ENCODE data around the gene ERBB4.
"Not testable (repeated sequence)": the region's sequence is repeated elsewhere in the genome, so short reads cannot be mapped to it uniquely, and the experiment has no call there.

Gene ERBB4

DNA sequence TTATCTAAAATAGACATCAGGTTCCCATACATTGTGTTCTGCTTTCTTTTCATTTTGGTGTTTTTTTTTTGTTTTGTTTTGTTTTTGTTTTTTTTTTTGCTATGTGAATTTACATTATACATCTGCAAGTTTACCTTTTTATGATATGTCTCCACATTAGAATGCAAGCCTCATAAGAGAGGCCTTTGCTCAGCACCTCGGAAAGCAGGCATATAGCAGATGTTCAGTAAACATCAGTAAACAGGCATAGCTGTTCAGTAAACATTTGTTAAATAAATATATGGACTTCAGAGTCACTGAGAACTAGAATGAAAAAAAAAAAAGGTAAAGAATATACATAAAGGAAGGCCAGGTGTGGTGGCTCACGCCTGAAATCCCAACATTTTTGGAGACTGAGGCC, 405.3 kb downstream of the ERBB4 start:
- DNase-seq = no peak

DNA sequence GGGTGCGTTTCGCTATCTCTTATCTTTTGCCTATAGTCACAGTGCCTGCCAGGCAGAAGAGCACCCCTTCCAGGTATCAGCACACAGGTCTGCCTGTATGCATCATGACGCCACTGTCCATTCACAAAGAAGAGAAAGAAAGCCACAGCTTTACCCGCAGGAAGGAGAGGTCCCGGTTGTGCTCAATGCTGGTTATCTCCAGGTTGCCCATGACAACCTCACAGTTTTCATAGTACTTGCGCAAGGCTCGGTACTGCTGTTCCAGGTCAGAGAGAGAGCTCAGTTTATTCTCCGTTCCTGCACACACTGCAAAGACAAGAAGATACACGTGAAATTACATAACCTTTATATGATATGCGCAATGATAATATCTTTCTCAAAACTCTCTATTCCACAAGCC, 414.0 kb downstream of the ERBB4 start:
- no peak for DNase-seq

DNA sequence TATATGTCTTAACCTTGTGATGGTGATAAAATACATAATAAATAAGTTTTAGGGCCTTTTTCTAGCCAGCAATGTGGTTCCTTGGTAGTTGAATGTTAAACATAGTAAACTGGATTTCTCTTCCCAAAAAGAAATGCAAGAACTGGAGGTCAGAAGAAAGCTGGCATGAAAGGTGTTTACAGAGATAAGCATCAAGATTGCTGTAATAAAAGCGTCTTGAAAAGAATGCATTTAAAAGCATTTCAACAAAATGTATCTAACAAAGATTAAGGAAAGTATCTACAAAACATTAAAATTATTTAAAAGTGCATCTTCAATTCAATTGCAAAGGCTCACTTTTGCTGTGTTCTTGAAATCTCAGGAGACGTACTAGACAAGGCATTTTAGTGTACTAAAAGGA, 419.0 kb downstream of the ERBB4 start:
- DNase-seq = no peak

DNA sequence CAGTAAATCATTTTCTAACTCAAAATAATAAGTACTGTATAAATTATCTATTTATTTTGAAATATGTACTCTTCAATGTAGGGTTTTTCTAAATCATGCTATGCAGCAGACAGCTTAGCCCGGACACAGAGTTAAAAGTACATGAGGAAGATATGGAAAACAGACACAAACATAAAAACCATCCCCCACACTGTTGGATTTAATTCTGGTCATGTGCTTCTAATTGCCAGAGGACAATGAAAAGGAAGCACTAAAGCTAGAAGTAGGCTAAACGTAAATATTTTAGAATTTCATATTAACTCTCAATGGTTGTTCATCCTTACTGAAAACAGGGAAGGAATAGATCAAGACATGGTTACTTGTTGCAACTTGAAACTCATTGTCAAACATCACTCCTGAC, 420.7 kb downstream of the ERBB4 start:
- DNase-seq = no peak

DNA sequence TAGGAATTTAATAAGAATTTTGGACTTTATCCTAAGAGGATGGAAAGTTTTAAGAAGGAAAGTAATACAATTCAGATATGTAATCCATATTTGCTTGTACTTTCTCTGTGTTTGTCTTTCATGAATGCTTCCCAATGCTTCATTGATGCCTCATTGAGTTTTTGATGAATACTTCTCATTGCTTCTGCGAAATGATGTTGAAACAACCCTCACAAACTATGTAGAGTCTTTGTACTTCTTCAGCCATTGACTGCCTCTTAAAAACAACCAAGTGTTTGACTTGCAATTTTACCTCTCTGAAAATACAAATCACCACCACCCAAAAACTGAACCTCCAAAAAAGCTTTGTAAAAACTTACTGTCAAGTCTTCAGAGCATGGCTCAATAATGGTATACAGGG, 424.1 kb downstream of the ERBB4 start:
- DNase-seq = no peak

DNA sequence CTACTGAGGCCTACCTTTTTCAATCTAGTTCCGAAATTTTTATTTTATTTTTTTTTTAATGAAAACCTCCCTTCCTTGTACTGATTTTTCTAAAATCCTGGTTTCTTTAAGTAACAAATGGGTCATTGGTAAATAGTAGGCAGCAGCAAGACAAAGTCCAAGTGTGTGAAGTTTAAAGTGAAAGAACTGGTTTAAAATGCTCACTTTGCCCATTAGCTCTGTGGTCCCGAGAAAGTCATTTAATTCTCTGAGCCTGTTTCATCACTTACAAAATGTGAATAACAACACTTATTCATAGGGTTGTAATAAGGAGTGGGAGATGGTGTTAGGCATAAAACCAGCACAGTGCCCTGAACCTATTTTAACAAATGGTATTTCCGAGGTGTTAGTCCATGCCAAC, 426.2 kb downstream of the ERBB4 start:
- no peak for DNase-seq

DNA sequence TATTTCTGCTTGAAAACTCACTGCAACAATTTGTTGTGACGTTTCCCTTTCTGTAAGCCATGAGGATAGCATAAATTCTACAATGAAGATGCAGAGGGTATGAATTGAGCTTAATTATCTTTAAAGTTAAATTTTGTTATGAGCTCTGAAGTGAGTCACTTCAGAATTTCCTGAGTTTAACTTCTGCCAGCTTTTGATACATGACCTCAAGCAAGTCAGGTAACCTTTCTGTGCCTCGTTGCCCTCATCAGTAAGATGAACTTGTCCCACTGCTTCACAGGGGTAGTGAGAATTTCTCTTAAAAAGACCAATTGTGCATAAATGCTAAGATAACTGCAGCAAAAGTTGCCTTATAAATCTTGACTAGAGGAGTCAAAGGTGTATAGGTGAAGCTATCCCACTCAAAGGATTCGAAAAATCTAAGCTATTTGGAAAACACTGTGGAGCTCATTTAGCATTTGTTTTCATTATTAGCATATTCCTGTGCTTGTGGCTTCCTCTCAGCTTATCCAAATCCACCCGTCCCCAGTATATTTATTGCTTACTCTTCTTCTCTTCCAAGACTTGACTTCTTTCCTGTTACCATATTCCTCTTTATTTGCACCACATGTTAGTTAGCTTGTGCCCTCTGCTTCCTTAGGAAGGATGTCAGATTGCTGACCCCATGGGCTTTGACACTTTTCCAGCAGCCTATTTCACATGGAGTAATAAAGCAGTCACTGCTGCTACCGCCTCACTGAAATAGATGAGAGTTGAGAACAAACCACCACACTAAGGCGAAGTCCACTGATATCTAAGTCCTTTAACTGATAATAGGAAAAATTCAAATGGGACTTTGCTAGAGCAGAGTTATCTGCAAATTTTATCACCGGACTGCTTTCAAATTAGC, 428.6 kb downstream of the ERBB4 start:
- no peak for DNase-seq

DNA sequence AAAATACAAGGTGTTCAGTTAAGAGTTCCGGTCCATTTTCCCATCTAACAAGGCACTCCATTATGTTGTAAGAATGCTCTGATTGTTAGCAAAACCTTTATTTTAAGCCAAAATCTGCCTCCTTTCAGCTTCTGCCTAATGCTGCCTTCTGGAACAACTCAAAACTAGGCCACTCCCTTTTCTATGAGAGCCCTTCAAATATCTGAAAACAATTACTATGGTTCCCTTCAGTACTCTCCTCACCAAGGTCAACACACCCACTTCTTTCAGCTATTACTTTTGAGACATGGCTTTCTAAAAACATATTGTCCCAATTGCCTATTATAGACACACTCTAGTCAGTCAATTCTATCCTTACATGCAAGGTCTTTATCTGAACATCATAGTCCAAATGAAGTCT, 429.4 kb downstream of the ERBB4 start:
- DNase-seq = no peak

DNA sequence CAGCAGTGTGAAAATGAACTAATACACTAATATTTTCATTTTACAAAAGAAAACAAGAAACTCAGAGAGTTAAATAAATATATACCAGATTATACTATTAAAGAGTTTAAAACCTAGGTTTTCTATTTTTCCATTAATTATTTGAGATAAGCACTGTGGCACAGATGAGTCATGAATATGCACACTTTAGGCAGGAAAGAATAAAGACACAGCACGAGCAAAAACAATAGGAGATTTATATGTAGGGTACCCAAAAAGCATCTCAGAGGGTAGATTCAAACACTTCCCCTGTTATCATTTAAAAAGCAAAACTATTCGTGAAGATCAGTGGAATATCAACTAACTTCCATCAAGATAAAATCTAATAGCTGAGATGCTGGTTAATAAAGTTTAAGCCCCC, 430.6 kb downstream of the ERBB4 start:
- no peak for DNase-seq

DNA sequence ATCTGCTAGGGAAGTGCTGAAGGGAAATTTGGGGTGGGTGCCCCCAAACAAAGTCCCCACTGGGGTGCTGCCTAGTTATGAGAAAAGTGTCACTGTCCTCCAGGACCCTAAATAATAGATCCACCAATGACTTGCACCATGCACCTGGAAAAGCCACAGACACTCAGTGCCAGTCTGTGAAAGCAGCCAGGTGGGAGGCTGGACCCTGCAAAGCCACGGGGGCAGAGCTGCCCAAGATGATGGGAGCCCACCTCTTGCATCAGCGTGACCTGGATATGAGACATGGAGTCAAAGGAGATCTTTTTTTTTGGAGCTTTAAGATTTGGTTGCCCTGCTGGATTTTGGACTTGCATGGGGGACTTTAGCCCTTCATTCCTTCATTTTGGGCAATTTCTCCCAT, 431.6 kb downstream of the ERBB4 start:
- no peak for DNase-seq

DNA sequence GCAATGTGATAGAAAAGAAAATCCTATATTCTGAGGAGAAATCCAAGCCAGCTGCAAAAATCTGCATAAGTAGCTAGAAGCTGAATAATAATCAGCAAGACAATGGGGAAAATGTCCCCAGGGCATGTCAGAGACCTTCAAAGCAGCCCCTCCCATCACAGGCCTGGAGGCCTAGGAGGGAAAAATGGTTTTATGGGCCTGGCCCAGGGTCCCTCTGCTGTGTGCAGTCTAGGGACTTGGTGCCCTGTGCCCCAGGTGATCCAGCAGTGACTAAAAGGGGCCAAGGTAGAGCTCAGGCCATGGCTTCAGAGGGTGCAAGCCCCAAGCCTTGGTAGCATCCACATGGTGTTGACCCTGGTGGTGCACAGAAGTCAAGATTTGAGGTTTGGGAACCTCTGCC, 432.1 kb downstream of the ERBB4 start:
- not testable (repeated sequence) for DNase-seq

DNA sequence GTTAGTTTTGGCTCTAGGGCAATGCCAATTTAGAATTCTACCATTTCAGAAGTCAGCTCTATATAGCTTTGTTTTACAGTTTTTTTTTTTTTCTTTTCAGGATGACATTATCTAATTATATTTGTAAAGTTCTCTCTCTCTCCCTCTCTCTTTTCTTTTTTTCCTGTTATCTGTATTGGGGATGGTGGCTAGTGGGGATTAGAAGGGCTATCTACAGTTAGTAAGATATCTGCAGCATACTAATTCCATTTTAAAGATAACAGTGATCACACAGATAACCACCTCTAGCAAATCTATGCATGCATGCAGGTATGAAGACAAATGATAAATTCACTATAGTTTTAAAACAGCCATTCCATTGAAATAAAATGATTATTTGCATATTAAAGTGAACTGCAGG, 438.9 kb downstream of the ERBB4 start:
- DNase-seq = no peak

DNA sequence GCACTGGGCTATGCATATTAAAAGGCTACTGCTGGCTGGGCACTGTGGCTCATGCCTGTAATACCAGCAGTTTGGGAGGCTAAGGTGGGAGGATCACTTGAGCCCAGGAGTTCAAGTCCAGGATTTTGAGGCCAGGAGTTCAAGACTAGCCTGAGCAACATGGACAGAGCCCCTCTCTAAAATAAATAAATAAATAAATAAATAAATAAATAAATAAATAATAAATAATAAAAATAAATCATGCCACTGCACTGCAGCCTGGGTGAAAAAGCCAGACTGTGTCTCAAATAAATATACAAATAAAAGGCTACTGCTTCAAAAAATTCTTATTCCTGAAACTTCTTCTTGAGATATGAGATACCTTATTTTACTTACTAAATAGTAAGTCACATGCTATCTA, 439.6 kb downstream of the ERBB4 start:
- DNase-seq = no peak

DNA sequence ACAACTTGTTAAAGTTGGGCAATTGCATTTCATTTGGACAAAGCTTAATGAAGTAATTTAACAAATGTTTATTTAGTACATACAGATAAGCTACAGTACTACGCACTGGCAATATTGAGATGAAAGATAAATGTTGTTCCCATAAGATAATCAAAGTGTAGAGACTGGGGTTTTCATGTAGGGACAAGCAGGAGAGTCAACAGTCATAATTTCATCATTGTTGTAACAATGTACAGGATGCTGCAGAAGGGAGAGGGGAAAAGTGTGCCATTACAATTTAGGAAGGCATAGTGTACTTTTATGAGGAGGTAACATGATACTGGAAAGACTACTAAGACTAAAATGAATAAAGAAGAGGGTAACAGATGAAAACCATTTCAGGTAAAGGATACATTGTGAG, 441.6 kb downstream of the ERBB4 start:
- no peak for DNase-seq

DNA sequence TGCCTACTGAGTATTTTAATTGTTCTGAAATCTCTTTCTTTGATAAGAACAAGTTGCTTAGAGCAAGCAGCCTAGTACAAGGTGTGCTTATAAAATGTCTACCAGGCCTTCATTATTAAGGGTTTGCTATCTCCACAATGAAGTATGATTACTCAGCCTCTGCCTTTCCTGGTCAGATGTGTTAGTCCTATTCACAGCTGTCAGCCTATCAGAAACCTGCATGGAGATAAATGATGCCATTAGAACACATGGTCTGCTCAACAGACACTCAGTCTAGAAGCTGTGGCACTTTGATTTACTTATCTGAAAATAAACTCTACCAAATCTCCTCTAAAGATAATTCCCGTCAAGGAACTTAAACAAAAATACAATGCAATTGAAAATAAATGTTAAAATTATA, 448.7 kb downstream of the ERBB4 start:
- no peak for DNase-seq

DNA sequence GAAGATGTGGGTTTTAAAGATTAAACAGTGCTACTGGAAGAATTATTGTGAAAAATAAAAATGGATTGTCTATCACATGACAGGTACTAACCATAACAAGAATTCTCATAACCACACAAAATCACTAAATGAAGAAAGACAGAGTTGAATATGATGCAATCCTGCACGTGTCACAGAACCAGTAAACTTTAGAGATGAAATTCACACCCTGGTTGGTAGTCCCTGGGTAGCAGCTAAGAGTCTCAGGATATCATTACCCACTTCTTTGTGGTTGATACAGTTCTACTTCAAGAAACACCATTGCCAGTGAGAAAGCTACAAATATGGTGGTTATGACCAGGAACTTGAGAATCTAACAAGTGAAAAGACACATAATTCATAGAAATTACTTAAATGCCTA, 450.2 kb downstream of the ERBB4 start:
- no peak for DNase-seq

DNA sequence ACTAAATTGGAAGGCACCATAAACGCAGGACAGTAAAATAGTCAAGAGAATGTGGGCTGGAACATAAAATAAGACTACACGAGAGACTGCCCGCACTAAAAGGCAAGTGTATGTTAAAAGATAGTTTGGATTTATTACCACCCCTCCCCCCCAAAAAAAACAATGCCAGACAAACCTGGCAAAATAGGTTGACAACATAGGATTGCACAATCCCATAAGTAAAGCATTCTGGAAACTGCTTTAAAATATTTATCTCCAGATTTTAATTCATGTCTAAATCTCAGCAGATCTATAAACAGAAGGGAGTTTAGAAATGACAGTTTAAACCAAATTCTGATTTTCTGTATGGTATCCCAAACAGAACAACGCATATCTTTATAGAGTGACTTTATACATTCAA, 455.1 kb downstream of the ERBB4 start:
- no peak for DNase-seq

DNA sequence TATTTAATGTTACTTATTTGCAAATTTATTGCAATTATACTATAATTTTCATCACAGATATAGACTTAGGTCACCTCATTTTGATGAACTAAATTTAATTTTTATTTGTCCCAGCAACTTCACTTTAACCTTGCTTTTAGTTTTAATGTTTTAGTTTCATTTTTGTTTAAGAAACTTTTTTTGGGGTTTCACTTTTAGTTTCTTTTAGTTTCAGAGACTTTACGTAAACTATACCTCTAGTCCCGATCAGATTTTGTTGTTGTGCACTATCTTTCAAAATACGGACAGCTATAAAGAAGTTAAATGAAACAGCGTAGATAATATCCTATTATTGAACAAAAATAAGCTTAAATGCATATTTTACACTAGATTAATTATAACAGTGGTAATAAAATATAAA, 460.5 kb downstream of the ERBB4 start:
- no peak for DNase-seq

DNA sequence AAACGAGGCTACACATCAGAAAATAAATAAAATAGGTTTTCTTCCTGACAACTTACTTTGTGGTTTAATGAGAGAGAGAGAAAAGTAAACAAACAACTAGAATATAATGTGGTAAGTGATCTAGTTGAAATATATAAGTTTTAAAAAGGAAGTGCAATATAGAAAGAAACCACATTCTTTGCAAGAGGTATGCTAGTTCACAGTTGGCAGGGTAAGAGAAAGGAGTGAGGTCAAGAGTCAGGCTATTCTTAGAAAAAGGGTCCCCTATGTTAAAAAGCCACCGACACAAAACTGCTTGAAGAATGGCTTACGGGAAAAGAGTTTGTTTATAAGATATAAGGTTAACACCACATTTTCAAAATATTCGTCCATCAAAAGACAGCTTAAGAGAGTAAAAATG, 462.1 kb downstream of the ERBB4 start:
- no peak for DNase-seq

DNA sequence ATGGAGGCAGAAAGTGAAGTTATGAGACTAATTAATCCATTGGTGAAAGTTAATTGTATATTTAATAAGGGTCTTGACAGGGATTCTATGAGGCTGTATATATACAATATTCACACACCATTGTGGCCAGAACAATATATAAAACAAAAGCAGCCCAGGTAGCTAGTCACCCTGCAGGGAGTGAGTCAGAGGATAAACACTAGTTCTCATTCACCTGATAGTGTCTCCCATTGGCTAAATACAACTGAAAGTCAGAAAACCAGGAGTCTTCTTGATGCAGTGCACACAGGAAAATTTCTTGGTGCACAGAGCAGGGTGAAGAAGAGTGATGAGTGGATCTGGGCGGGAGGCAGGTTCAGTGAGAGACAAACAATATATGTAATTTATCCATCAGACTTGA, 465.2 kb downstream of the ERBB4 start:
- DNase-seq = no peak

DNA sequence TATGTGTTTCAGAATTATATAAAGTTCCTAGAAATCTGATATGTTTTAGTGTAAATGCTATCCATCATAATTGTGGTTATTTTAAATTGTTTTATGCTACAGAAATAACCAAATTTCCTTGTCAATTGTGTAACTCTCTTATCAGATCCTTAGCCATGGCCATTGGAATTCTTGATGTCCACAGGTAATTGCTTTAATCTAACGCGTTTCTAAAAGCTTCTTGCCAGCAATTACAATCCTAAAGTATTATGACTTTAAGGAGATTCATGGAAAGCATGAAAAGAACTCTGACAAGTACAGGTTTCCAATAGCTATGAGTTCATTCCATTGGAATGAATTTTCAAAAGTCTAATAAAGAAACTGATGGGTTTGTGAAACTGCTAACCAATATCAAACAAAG, 472.1 kb downstream of the ERBB4 start:
- DNase-seq = no peak

DNA sequence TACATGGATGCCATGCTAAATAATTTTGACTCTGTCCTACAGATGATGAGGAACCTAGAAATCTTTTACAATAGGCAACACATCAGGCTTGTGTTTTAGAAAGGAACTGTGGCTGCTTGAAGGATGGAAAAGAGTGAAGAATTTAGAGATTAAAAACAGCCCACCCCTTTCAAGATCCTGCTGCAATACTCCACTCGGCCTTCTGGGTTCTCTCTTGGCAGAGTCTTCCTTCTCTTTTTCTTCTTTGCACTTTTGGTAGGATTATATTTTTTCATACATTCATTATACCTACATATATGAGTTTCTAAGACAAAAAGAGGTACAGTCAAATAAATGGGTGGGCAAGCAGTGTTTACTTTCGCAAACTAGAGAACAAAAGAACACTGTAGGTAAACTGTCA, 474.3 kb downstream of the ERBB4 start:
- DNase-seq = no peak

DNA sequence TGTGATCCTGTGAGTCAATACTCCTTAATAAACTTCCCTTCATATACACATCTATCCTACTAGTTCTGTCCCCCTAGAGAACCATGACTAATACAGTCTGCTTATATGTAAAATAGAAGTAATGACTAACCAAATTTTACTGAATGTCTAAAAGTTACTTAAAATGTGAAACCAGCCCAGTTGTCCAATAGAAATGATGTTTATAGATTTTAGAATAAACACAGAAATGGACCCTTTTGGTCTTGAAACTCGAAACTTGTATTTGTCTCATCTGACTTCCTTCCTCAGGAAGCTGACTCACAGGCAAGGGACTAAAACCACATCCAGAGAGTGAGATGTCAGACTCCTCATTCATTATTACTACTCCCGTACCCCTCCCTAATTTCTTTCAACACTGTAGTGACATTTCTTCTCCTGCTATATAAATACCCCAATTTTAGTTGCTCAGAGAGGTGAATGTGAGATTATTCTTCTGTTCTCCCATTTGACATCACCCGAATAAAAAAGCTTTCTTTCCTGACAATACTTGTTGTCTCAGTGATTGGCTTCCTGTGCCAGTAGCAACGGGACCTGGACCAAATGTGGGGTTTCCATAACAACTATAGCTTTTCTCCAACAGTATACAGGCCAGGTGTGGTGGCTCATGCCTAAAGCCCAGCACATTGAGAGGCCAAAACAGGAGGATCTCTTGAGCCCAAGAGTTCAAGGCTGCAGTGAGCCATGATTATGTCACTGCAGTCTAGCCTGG, 486.0 kb downstream of the ERBB4 start:
- DNase-seq = no peak

DNA sequence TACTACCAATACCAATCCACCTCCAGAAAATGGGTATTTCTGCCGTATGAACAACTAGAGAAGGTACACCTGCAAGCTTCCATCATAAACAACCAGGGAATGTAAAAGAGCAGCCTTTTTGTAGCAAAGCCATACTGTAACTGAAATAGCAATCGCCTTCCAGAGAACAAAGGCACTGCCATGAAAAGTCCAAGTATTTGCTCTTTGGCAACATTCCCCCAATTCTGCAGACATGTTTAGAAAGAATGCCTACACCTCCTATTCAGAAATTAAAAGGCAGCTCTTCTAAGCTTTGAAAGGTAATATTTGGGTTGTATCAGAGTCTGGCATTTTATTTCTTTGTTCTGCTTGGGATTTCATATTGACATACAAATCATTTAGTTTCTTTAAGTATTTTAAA, 487.7 kb downstream of the ERBB4 start:
- no peak for DNase-seq

DNA sequence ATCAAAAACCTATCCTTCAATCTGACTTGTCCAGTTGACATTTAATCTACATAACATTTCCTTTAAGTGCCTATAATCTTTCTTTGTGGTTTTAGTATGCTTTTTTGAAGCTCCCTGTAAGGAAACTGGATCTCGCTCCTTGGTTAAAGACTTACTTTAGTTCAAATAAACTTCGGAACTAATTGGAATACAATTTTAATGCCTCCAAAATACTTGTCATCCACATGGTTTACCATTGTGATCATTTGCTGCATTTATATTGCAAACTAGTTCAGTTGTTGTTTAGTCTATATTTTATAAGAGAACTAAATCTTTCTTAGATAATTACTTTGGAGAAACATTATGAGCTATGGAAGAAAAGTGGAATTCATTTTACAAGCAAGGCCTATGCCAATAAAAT, 496.0 kb downstream of the ERBB4 start:
- no peak for DNase-seq
